SU-DHL-6 (cell line): Measurements from ENCODE around the gene FMN1.

Experiments used
- CTCF ChIP-seq: fragments of 200-600 bp; sonication (generic); IDR thresholded peaks from one replicate; pipeline ENCODE4 v1.5.1; 2017; ENCODE audit warnings: antibody characterized with exemption, mild to moderate bottlenecking, low read length, moderate library complexity; ENCODE audit not compliant: insufficient read depth, poor library complexity, severe bottlenecking
- EZH2phosphoT487 ChIP-seq: fragments of 200-600 bp; sonication (generic), shearing (Covaris generic); conservative IDR thresholded peaks from 2 replicates; pipeline ENCODE4 v1.6.1; 2018; ENCODE audit warnings: mild to moderate bottlenecking, antibody characterized with exemption, low read length, moderate library complexity, mixed read lengths

GRCh38 chr15:32873284-32874114 lies 321.0 kb downstream of the FMN1 start:
- TF ChIP-seq CTCF (no peak), EZH2phosphoT487 (no peak)
